GM08714 (cell line): Measurements from ENCODE around the gene THBS3.
"Not testable (repeated sequence)": the region's sequence is repeated elsewhere in the genome, so short reads cannot be mapped to it uniquely, and the experiment has no call there.

ENCODE experiments used
- H3K4me3 ChIP-seq: fragments of 200-500 bp; sonication (Bioruptor generic); 2 replicates; pipeline ENCODE4 v1.5.1; 2014; ENCODE audit warnings: mild to moderate bottlenecking, low read length, inconsistent platforms
- ZNF274 ChIP-seq: IDR thresholded peaks from 2 replicates; pipeline ENCODE4 v1.6.1; 2012; ENCODE audit warnings: mild to moderate bottlenecking, low read depth, low read length

Gene THBS3

DNA sequence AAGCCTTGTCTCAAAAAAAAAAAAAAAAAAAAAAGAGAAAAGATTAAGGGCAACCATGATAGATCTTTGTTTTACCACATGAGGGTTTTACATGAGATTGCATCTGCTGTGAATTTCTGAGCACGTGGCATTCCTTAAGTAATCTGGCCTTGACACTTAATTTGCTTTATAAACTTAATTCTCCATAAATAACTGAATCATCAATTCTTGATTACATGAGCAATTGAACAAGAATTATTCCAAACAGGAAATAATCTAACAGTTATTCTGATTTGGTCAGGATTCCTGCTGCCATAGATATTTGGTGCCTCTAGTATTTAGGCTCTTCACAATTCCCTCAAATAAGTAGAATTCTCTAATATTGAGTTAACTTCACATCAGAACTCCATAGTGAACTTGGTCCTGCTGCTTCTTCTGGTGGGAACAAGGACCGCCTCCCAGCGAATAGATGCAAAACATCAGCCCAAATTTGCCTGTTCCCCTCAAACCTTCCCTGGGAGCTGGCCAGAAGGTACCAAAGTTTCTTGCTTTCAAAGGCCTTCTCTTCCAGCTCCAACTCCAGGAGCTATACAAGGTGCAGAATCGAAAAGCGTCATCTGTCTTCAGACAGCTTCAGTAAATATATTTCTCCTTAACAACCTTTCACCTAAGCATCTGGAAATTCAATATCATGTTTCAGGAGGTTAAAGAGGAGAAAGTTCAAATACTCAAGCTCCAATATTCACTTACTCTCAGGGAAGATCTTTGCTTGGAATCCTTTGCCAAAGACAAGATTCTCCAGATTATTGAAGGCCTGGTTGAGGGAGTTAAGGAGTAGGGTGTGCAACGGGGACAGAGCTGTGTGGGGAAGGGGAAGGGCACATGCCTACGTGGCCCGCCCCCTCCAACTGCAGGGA lies 35.6 kb downstream of the THBS3 start:
- H3K4me3 ChIP-seq, result peak overlapping the region; percentile 93
- TF ChIP-seq ZNF274, result no peak

DNA sequence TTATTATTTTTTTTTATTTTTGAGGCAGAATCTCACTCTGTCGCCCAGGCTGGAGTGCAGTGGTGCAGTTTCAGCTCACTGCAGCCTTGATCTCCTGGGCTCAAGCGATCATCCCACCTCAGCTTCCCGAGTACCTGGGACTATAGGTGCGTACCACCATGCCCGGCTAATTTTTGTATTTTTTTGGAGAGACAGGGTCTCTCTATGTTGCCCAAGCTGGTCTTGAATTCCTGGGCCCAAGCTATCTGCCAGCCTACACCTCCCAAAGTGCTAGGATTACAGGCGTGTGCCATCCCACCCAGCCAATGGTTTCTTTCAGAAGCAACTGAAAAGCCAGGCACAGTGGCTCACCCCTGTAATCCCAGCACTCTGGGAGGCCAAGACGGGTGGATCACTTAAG lies 36.9 kb downstream of the THBS3 start:
- no peak overlapping the region for H3K4me3 ChIP-seq
- TF ChIP-seq ZNF274, result no peak

DNA sequence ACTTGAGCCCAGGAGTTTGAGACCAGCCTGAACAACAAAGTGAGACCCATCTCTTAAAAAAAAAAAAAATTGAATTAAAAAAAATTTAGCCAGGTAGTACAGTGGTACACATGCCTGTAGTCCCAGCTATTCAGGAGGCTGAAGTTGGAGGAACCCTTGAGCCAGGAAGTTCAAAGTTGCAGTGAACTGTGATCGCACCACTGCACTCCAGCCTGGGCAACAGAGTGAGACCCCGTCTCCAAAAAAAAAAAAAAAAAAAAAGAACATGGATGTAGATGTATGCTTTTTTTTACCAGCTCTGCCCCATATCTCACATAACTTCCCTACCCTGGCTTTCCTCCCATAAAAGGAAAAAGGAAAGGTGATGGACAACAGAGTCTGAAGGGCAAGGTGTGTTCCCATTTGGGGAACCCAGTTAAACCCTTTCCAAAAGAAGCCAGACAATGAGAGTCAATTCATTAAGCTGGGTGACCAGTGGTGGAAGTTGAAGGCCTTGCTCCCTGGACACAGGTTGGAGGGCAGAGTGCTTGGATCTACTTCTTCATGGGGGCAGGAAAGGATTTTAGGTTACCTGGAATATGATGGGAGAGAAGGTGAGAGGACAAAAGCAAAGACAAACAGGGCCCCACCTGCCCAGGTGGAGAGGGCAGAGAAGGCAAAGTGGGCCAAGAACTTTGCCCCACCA lies 37.5 kb downstream of the THBS3 start:
- H3K4me3 ChIP-seq, result no peak overlapping the region
- TF ChIP-seq ZNF274, result no peak

DNA sequence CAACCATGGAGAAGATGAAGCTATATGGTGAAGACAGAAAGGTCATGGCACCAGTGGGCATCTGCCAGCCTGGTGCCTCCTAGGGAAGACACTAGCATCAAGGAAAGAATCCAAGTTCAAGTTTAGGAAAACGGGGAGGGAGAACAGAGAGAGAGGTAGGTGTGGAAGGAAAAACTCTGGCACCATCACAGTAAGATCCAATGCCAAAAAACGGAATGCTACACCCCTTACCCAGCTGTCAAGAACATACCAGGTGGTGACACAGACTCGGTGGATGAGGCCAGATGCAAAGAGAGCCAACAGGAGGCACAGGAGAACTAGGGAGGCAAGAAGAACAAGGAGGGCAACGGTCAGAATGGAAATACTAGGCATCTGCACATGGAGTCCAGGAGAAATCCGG lies 38.2 kb downstream of the THBS3 start:
- no peak for TF ChIP-seq ZNF274
- no peak overlapping the region for H3K4me3 ChIP-seq

DNA sequence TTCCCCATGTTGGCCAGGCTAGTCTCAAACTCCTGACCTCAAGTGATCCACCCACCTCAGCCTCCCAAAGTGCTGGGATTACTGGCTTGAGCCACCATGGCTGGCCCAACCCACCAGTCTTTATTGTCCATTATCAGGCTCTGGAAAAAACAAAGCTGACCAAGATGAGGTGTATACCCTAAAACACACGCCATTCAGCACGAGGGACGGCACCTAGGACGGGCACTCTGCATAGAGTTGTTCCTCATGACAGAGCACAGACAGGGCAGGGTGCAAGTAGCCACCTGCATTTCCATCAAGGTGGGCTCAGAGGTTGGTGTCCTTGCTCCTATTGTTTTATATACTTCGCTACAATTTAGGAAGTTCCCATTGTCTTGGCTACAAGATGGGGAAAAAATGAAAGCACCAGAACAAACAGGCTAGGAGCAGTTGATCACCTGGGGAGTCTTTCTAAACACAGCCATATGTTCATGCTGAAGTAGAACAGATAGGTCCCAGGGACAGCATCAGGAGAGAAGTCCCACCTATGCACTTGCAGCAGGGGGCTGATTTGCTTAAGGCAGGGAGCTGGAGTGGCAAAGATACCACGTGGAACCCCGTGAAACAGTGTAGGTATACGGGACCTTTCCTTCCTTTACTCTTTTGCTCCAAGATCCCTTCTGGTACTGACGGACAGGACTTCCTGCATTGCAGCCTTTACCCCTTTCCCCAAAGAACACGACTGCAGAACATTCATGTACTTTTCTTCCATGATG lies 39.1 kb downstream of the THBS3 start:
- no peak for TF ChIP-seq ZNF274
- no peak overlapping the region for H3K4me3 ChIP-seq

DNA sequence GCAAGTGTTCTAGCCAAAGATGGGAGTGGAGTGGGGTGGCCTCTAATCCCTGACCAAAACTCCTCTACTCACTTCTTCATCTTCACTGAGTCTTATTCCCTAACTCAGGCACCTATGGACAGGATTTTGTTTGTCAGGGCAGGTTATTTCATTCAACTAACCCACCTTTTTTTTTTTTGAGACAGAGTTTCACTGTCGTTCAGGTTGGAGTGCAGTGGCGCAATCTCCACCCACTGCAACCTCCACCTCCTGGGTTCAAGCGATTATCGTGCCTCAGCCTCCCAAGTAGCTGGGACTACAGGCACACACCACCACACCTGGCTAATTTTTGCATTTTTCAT lies 39.6 kb downstream of the THBS3 start:
- not testable (repeated sequence) for H3K4me3 ChIP-seq

DNA sequence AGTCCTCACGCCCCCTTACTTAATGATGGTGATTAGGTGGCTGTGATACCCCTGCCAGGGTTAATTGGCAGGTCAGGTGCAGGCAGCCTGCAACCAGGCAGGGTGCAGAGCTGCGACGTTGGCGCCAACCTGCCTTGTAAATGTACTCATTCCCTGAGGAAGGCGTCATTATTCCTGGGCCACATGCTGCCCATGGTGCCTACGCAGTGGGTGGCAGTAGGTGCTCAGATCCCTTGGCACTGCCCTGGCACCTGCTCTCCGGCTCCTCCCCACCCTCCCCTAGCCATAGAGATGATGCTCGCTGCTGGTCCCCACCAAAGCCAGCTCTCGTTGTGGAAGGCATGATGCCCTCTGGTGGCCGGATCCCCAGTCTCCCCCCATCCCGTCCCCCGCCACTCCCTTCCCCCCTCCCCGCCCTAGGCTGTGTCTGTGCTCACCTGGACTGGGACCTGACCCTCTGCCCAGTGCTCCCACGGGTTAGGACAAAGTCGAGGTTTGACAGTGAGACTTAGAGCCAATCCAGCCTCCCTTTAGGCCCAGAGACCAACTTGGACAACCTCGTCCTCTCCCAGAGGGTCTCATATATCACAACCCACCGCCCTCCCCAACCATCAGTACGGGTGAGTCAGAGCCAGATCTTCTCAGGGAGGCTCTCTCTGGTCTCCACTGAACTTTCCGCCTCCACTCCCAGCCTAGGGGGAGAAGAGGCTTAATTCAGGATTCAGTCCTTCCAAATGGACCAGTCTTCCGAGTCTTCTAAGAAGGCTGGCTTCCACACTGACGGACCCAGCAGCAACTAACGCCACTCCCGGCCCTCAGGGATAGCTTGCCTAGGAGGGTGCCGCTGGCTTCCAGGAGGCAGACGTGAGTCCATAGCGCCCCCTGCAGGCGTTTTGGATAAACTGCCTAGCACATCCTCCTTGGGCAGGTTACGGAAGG lies 40.3 kb downstream of the THBS3 start:
- no peak overlapping the region for H3K4me3 ChIP-seq
- no peak for TF ChIP-seq ZNF274

DNA sequence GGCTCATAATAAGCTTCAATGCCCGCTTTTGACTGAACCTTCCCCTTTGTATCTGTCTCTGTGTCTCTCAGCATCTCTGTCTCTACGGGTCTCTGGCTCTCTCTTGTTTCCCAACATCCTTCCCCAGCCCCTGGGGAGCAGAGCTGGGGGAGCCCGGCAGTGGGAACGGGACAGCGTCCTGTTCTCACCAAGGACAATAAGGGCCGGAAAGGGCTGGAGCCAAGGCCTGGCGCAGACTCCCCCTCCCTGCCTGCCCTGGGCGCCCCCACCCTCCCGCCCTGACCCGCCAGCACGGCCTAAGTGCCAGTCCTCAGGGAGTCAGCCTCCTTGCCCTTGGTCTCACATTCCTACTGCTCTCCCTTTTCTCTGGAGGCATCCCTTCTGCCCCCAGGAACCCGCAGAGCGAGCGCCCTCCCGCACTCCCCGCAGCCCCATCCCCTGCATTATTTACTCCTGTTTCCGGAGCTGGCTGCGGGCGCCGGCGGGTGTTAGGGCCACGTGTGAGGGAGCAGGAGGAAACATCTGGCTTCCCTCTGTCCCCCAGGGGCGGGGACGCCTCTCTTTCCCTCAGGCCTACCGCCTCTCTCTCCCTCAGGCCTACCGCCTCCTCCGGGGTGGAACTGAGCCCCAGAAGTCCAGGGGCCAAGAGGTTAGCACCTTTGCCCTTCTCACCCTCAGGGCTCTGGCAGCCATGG lies 41.1 kb downstream of the THBS3 start:
- no peak overlapping the region for H3K4me3 ChIP-seq
- no peak for TF ChIP-seq ZNF274

DNA sequence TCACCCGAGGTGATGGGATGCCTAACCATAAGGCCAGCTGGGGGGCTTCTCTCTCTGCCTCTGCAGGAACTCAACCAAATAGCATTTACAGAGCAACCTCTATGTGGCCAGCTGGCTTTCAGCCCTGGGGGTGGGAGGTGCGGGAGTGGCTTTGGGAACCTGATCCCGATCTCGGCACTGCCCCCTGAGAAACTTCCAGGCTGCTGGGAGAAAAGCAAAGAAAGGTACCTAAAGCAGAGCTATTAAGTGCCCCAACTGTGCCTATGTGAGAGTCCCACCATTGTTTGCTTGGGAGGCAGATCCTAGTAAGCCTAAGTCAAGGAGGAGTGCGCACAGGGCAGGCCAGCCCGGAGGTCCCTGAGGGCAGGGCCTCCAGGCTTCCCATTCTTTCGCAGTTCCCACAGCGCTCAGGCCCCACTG lies 41.6 kb downstream of the THBS3 start:
- no peak for TF ChIP-seq ZNF274
- H3K4me3 ChIP-seq, result no peak overlapping the region

DNA sequence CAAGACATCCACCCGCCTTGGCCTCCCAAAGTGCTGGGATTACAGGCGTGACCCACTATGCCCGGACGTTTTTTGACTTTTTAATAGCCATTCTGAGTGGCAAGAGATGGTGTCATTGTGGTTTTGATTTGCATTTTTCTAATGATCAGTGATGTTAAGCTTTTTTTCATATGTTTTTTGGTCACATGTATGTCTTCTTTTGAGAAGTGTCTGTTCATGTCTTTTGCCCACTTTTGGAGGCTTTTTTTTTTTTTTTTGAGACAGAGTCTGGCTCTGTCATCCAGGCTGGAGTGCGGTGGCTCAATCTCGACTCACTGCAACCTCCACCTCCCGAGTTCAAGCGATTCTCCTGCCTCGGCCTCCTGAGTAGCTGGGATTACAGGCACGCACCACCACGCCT lies 43.1 kb downstream of the THBS3 start:
- not testable (repeated sequence) for H3K4me3 ChIP-seq

DNA sequence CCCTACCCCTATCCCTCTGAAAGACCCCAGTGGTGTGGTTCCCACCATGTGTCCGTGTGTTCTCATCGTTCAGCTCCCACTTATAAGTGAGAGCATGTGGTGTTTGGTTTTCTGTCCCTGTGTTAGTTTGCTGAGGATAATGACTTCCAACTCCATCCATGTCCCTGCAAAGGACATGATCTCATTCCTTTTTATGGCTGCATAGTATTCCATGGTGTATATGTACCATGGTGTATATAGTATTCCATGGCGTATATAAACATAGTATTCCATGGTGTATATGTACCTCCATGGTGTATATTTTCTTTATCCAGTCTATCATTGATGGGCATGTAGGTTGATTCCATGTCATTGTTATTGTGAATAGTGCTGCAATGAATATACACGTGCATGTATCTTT lies 43.9 kb downstream of the THBS3 start:
- not testable (repeated sequence) for H3K4me3 ChIP-seq

DNA sequence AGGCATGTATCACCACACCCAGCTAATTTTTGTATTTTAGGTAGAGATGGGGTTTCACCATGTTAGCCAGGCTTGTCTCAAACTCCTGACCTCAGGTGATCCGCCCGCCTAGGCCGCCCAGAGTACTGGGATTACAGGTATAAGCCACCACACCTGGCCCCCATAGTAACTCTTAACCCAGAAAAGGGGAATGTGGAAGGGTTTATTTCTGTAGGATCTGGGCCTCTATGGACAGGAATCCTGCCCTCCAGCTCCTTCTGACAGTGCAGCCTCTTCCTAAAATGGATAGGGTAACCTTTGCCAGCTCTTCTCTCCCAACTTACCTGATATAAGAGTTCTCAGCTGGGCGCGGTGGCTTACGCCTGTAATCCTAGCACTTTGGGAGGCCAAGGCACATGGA lies 45.1 kb downstream of the THBS3 start:
- H3K4me3 ChIP-seq, result not testable (repeated sequence)

DNA sequence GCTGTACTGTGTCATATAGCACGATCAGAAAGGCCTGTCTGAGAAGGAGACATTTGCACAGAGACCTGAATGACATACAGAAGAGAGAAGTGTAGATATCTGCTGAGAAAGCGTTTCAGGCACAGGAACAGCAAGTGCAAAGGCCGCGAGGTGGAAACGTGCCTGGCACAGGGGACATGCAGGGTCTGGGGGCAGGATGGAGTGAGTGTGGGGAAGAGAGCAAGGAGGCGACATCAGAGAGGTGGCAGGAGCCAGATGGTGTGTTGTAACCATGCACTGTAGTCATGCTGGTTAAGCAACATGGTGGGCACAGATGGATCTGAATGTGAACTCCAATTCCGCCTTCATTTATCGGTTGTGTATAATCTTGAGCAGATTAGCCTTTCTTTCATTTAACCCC lies 47.6 kb downstream of the THBS3 start:
- no peak overlapping the region for H3K4me3 ChIP-seq
- TF ChIP-seq ZNF274, result no peak

DNA sequence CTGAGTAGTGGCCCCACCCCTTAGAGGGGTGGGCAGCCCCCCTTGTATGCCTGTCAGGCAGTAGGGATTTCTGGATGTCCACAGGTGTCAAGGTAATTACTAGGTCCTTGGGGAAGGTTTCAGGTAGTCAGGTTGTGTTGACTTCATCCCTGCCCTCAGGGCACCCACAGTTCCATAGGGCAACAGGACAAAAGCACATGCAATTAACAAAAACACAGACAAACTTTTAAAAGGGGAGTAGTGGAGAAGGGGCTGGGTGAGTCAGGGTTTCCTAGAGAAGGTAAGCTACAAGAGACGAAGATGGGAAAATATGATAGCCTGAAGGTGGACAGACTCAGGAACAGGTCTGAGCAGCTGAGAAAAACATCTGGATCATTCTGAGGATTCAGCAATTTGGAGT lies 48.7 kb downstream of the THBS3 start:
- TF ChIP-seq ZNF274, result no peak

DNA sequence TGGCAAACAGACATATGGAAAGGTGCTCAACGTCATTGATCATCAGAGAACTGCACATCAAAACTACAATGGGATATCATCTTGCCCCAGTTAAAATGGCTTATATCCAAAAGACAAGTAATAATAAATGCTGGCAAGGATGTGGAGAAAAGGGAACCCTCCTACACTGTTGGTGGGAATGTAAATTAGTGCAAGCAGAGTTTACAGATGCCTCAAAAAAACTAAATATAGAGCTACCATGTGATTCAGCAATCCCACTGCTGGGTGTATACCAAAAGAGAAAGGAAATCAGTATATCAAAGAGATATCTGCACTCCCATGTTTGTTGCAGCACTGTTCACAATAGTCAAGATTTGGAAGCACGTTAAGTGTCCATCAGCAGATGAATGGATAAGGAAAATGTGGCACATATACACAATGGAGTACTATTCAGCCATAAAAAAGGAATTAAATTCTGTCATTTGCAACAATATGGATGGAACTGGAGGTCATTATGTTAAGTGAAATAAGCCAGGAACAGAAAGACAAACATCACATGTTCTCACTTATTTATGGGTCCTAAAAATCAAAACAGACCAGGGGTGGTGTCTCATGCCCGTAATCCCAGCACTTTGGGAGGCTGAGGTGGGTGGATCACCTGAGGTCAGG lies 51.6 kb downstream of the THBS3 start:
- not testable (repeated sequence) for H3K4me3 ChIP-seq

More for the DNA sequence above, 48.7 kb downstream of the THBS3 start:
- no peak overlapping the region for H3K4me3 ChIP-seq
